Measurements from ENCODE around the gene NEIL3. TPM values are rescaled to one million over a fixed set of nuclear protein-coding genes. Genes with fewer than 3 reads are reported as not detected.

NEIL3 gene
- total and polyA plus RNA-seq, 2 of the 8 experiments (the other 6 are each of a cell fraction or from before 2014, with no cell fraction given): 5.5 to 11.0 TPM

GRCh38 chr4:177264788-177265422, 44.8 kb upstream of the NEIL3 start:
- no peak overlapping the region for H2BK120ac ChIP-seq (replicated peaks; ENCODE audit: low read depth, low read length)
- H3K4me2 ChIP-seq (ENCODE audit: insufficient read depth in 1 of 2, low read depth in 2 of 2, low read length in 2 of 2): no peak overlapping the region
- no peak overlapping the region for H2BK15ac ChIP-seq (ENCODE audit: low read length)
- no peaks in the 10 kb centered on the region for H3K36me3 ChIP-seq (ENCODE audit: control insufficient read depth in 2 of 4, insufficient read depth in 4 of 4, low read length in 3 of 4)
- no peak for DNase-seq (ENCODE audit: low read depth in 1 of 2, low spot score in 2 of 2)
- no peak overlapping the region for H2BK12ac ChIP-seq (ENCODE audit: low read depth, low read length)
- no peak overlapping the region for H3K23ac ChIP-seq (ENCODE audit: insufficient read length)
- peaks cover 0 to 2% (median 0%) of the 10 kb centered on the region in 4 experiments; a peak in 1 of 7 replicates for H3K4me1 ChIP-seq (replicated peaks in 1 of 4; ENCODE audit: control insufficient read depth in 3 of 4, insufficient read depth in 4 of 4, low read length in 3 of 4)
- no peaks in the 10 kb centered on the region for H3K9me3 ChIP-seq (ENCODE audit: insufficient read depth in 2 of 2, low read depth in 1 of 2, low read length in 1 of 2)
- no peak overlapping the region for H3K4ac ChIP-seq (replicated peaks; ENCODE audit: insufficient read length, low read depth, low read length)
- no peak overlapping the region for H2AK5ac ChIP-seq (ENCODE audit: low read depth, low read length)
- H2BK20ac ChIP-seq (ENCODE audit: low read length): no peak overlapping the region
- CTCF ChIA-PET (ENCODE audit: partially characterized antibody): interaction anchor here (0.6 to 2.3 kb wide), 8 partner anchors 15 to 821 kb away, joined by 3 to 11 read pairs (median 3); no protein-coding TSS in a partner anchor
- H3K14ac ChIP-seq (ENCODE audit: insufficient read length): no peak overlapping the region
- no peak overlapping the region for H3K18ac ChIP-seq (ENCODE audit: extremely low read depth, low read length)
- FAIRE-seq: no peak
- TF ChIP-seq RXRA (IDR thresholded peaks at IDR 0.05; ENCODE audit: insufficient read depth, low read depth, low read length): no peak
- no peak for TF ChIP-seq HDAC2 (IDR thresholded peaks at IDR 0.05; ENCODE audit: borderline replicate concordance in 1 of 2, low read depth in 2 of 2, low read length in 2 of 2)
- no peak for TF ChIP-seq CTCF (IDR thresholded peaks at IDR 0.05; ENCODE audit: control extremely low read depth in 1 of 3, insufficient read depth in 1 of 3, low read depth in 1 of 3, low read length in 3 of 3)
- no peak for TF ChIP-seq BACH1 (IDR thresholded peaks at IDR 0.05; ENCODE audit: low read length)
- TF ChIP-seq EGR1 (IDR thresholded peaks at IDR 0.05; ENCODE audit: borderline replicate concordance, low read depth, low read length): no peak
- no peak for TF ChIP-seq SIN3A (conservative IDR thresholded peaks at IDR 0.05 in 1 of 2, IDR thresholded peaks at IDR 0.05 in 1 of 2; ENCODE audit: low read depth in 1 of 2, low read length in 2 of 2)
- TF ChIP-seq ASH2L (IDR thresholded peaks at IDR 0.05; ENCODE audit: low read length): no peak
- no peak for TF ChIP-seq SP2 (IDR thresholded peaks at IDR 0.05; ENCODE audit: low read length)
- no peak for TF ChIP-seq SRF (IDR thresholded peaks at IDR 0.05; ENCODE audit: low read depth, low read length)
- no peak for TF ChIP-seq TBP (IDR thresholded peaks at IDR 0.05; ENCODE audit: low read depth, low read length)
- H4K91ac ChIP-seq (replicated peaks; ENCODE audit: insufficient read length, low read length): no peak overlapping the region
- H2AFZ ChIP-seq (ENCODE audit: low read length): no peak overlapping the region
- no peak overlapping the region for H3K27ac ChIP-seq (ENCODE audit: low read depth, low read length)
- H4K20me1 ChIP-seq (replicated peaks in 1 of 2; ENCODE audit: control insufficient read depth in 1 of 2, insufficient read depth in 2 of 2, low read length in 2 of 2): no peaks in the 10 kb centered on the region
- POLR2A ChIA-PET (ENCODE audit: partially characterized antibody): no interaction called here
- H3K79me2 ChIP-seq (ENCODE audit: control insufficient read depth in 1 of 2, insufficient read depth in 2 of 2, low read length in 2 of 2): no peaks in the 10 kb centered on the region
- H3K4me3 ChIP-seq (ENCODE audit: extremely low read depth in 1 of 4, insufficient read depth in 2 of 4, low read depth in 3 of 4, low read length in 4 of 4): no peak overlapping the region
- H3K56ac ChIP-seq (replicated peaks; ENCODE audit: insufficient read length, low read depth, low read length): no peak overlapping the region
- H4K5ac ChIP-seq (ENCODE audit: insufficient read length, low read depth, low read length): no peak overlapping the region
- H3K79me1 ChIP-seq (ENCODE audit: low read depth, low read length): no peaks in the 10 kb centered on the region
- no peak overlapping the region for H3K9ac ChIP-seq (replicated peaks in 1 of 4; ENCODE audit: extremely low read depth in 1 of 4, low read depth in 3 of 4, low read length in 3 of 4)
- H2BK5ac ChIP-seq (ENCODE audit: low read depth, low read length): no peak overlapping the region
- no peak overlapping the region for H4K8ac ChIP-seq (ENCODE audit: extremely low read depth, insufficient read depth, low read length)
- H3K27me3 ChIP-seq (replicated peaks in 1 of 4; ENCODE audit: control insufficient read depth in 3 of 4, extremely low read depth in 1 of 4, insufficient read depth in 3 of 4, low read length in 3 of 4): no peaks in the 10 kb centered on the region
- 46% methylated on average over 2 of the region's 2 CpGs; no CpG with 5 or more reads in 1 of the 2 experiments for WGBS, 2 experiments (ENCODE audit: extremely low coverage in 1 of 2, insufficient coverage in 1 of 2, insufficient read length in 1 of 2, insufficient replicate concordance in 2 of 2, low coverage in 1 of 2, low lambda C conversion rate in 2 of 2, missing lambda C conversion rate in 1 of 2)
- no peaks in the 10 kb centered on the region for H3K23me2 ChIP-seq (ENCODE audit: low read depth, low read length)

Measured in H1 (cell line).